Spleen (tissue), 11 donors: ENCODE measurements around the gene BCAR3. TPM values are rescaled to one million over a fixed set of nuclear protein-coding genes. Genes with fewer than 3 reads are reported as not detected.

ENCODE experiments used
- DNase-seq: peaks from one replicate; pipeline ENCODE4 v3.0.0-alpha.2; 2020
- H3K27ac ChIP-seq, 8 donors: fragments of 200-600 bp; sonication (generic) in 7 of 8; 1 replicate in 4 of 8; 2 replicates in 4 of 8; pipeline versions ENCODE4 v1.5.0 to v1.8.0; 2016 to 2021; ENCODE audit warnings: inconsistent platforms in 4 of 8, mild to moderate bottlenecking in 4 of 8, moderate library complexity in 1 of 8
- H3K27me3 ChIP-seq, 7 donors: fragments of 200-600 bp; sonication (generic) in 6 of 7; replicated peaks in 1 of 7; 1 replicate in 4 of 7; 2 replicates in 3 of 7; pipeline versions ENCODE4 v1.5.0 to v1.8.0; 2016 to 2021; ENCODE audit warnings: inconsistent platforms in 3 of 7, mild to moderate bottlenecking in 1 of 7
- H3K36me3 ChIP-seq, 6 donors: fragments of 200-600 bp; sonication (generic) in 5 of 6; 1 replicate in 4 of 6; 2 replicates in 2 of 6; pipeline versions ENCODE4 v1.5.0 to v1.8.0; 2016 to 2021; ENCODE audit warnings: inconsistent platforms in 2 of 6
- H3K4me1 ChIP-seq, 6 donors: fragments of 200-600 bp; sonication (generic) in 5 of 6; 1 replicate in 3 of 6; 2 replicates in 3 of 6; pipeline versions ENCODE4 v1.5.0 to v1.8.0; 2016 to 2021; ENCODE audit warnings: inconsistent platforms in 3 of 6
- H3K4me3 ChIP-seq, 8 donors: fragments of 200-600 bp; sonication (generic) in 7 of 8; 1 replicate in 4 of 8; 2 replicates in 4 of 8; pipeline versions ENCODE4 v1.5.0 to v1.8.0; 2016 to 2021; ENCODE audit warnings: inconsistent platforms in 4 of 8, mild to moderate bottlenecking in 4 of 8, moderate library complexity in 2 of 8
- H3K9me3 ChIP-seq, 8 donors: fragments of 200-600 bp; sonication (generic) in 7 of 8; 1 replicate in 4 of 8; 2 replicates in 4 of 8; pipeline versions ENCODE4 v1.5.0 to v1.8.0; 2016 to 2021; ENCODE audit warnings: inconsistent platforms in 4 of 8
- CTCF ChIP-seq, 11 experiments: fragments of 200-600 bp in 7 of 11; fragments of 450-650 bp in 4 of 11; sonication (generic) in 4 of 11; IDR thresholded peaks in 8 of 11; conservative IDR thresholded peaks in 3 of 11; 1 replicate in 7 of 11; 2 replicates in 4 of 11; pipeline versions ENCODE4 v1.4.0 to v1.8.0; 2016 to 2021; ENCODE audit warnings: antibody characterized with exemption in 11 of 11, inconsistent platforms in 4 of 11, mild to moderate bottlenecking in 1 of 11
- POLR2A ChIP-seq, 3 donors: fragments of 450-650 bp; IDR thresholded peaks; one replicate each; pipeline ENCODE4 v1.5.1; 2017; ENCODE audit warnings: antibody characterized with exemption in 3 of 3, mild to moderate bottlenecking in 1 of 3
- POLR2AphosphoS5 ChIP-seq, 3 donors: sonication (generic); formaldehyde crosslinking; IDR thresholded peaks; one replicate each; pipeline ENCODE4 v1.5.1; 2017; ENCODE audit warnings: antibody characterized with exemption in 3 of 3
- WGBS, 5 donors: extraction: QIAGEN DNeasy Blood & Tissue Kit in 3 of 5; methylation state at CpG; one replicate each; pipeline versions ENCODE4 v1.1.5 to v1.1.7; 2013 to 2018; 5-methylcytosine and 5-hydroxymethylcytosine counted together
- intact Hi-C: fragments of 100-400 bp; cut with DNase I; formaldehyde crosslinking; loops from one replicate; pipeline ENCODE4 v1.15.0; 2023; ENCODE audit warnings: low total_unique reads
- polyA plus RNA-seq, 3 donors: library from polyadenylated mRNA; stranded (reverse); fragments of 200-250 nt; gene quantifications; one replicate each; pipeline ENCODE4 v1.2.1, GENCODE V29; 2013
- total RNA-seq, 7 donors: library from RNA; depleted of rRNA in 3 of 7; stranded (reverse); fragments of >200 nt in 3 of 7; fragmentation: NEBNext Ultra II Directional in 4 of 7; extraction: Animal tissue kit (Norgen Biotek cat#: 25700) in 4 of 7; gene quantifications; one replicate each; pipeline versions ENCODE4 v1.1.0 to v1.2.1, GENCODE V29; 2016 to 2021
- donor health status: healthy with polysubstance abuse.
- donor health status: DM: no; HTN: no; CAD: no; lungs with moderate emphysema.
- donor health status: DM: no; HTN: no; CAD: no.
- donor health status: Bipolar disorder and iron deficiency.
- donor health status: healthy.
- donor health status: DM: no; HTN: no; CAD: no.
- donor health status: DM: yes; HTN: yes; CAD: no.

Gene BCAR3
- total and polyA plus RNA-seq, 10 donors, result 3.5 to 18.0 (median 11.8) TPM

- WGBS, 5 donors, result 66 to 81% (median 79%) methylated on average over 9 to 15 of the region's 15 CpGs
- DNase-seq, result no peak
- peaks cover 0 to 21% (median 4%) of the 10 kb centered on the region in 6 donors for H3K4me1 ChIP-seq
Observed at GRCh38 chr1:93608187-93609109, 73.2 kb downstream of the BCAR3 start.

GRCh38 chr1:93607814-93608186, 73.8 kb downstream of the BCAR3 start:
- no peak for DNase-seq
- H3K4me3 ChIP-seq, result no peak overlapping the region
- 70 to 83% (median 79%) methylated on average over 5 of the region's 5 CpGs for WGBS, 5 donors
- TF ChIP-seq POLR2AphosphoS5 (IDR thresholded peaks at IDR 0.05) (no peak), CTCF (IDR thresholded peaks at IDR 0.05 in 8 of 11, conservative IDR thresholded peaks at IDR 0.05 in 3 of 11) (no peak), POLR2A (IDR thresholded peaks at IDR 0.05) (no peak)
- H3K36me3 ChIP-seq, result no peaks in the 10 kb centered on the region
- no peaks in the 10 kb centered on the region for H3K27me3 ChIP-seq
- H3K4me1 ChIP-seq, result peaks cover 0 to 17% (median 3%) of the 10 kb centered on the region in 6 donors
- H3K27ac ChIP-seq, result no peak overlapping the region
- intact Hi-C loops, result no loop called here
- no peaks in the 10 kb centered on the region for H3K9me3 ChIP-seq

More at GRCh38 chr1:93608187-93609109, 73.2 kb downstream of the BCAR3 start:
- H3K4me3 ChIP-seq, result no peak overlapping the region
- H3K9me3 ChIP-seq, result no peaks in the 10 kb centered on the region
- no peak overlapping the region for H3K27ac ChIP-seq
- H3K36me3 ChIP-seq, result no peaks in the 10 kb centered on the region
- no peaks in the 10 kb centered on the region for H3K27me3 ChIP-seq
- intact Hi-C loops, result no loop called here
- no peak for TF ChIP-seq POLR2AphosphoS5 (IDR thresholded peaks at IDR 0.05)
- no peak for TF ChIP-seq CTCF (IDR thresholded peaks at IDR 0.05 in 8 of 11, conservative IDR thresholded peaks at IDR 0.05 in 3 of 11)
- TF ChIP-seq POLR2A (IDR thresholded peaks at IDR 0.05), result no peak

- H3K9me3 ChIP-seq, result no peaks in the 10 kb centered on the region
- TF ChIP-seq POLR2A (IDR thresholded peaks at IDR 0.05), result no peak
- no peak for TF ChIP-seq POLR2AphosphoS5 (IDR thresholded peaks at IDR 0.05)
- no peak for TF ChIP-seq CTCF (IDR thresholded peaks at IDR 0.05 in 8 of 11, conservative IDR thresholded peaks at IDR 0.05 in 3 of 11)
- DNase-seq, result no peak
- intact Hi-C loops, result no loop called here
- H3K4me1 ChIP-seq, result peaks cover 0 to 17% (median 3%) of the 10 kb centered on the region in 6 donors
- no peaks in the 10 kb centered on the region for H3K27me3 ChIP-seq
- no peak overlapping the region for H3K27ac ChIP-seq
- no peaks in the 10 kb centered on the region for H3K36me3 ChIP-seq
- no peak overlapping the region for H3K4me3 ChIP-seq
- 75 to 93% (median 89%) methylated on average over 4 of the region's 4 CpGs for WGBS, 5 donors
Observed at GRCh38 chr1:93605812-93606512, 75.7 kb downstream of the BCAR3 start.
